ENCODE results near the gene RABEPK. TPM values are rescaled to one million over a fixed set of nuclear protein-coding genes. Genes with fewer than 3 reads are reported as not detected.
"Not testable (repeated sequence)": the region's sequence is repeated elsewhere in the genome, so short reads cannot be mapped to it uniquely, and the experiment has no call there.

The RABEPK gene
- total RNA-seq, 1 donor from 2014 or later = 19.0 TPM

- H3K27ac Mint-ChIP-seq = peak within 1 kb of the TSS; percentile 87
- H3K4me3 Mint-ChIP-seq = peak within 1 kb of the TSS; percentile 97
- H3K36me3 Mint-ChIP-seq = peaks cover 17% of the 10 kb centered on the region
- peak; percentile 92 for DNase-seq (ENCODE audit: extremely low spot score, unreplicated experiment)
- no peaks in the 10 kb centered on the region for H3K9me3 Mint-ChIP-seq
- TF ChIP-seq CTCF (conservative IDR thresholded peaks at IDR 0.05) = peak; percentile 60
- H3K4me1 Mint-ChIP-seq (ENCODE audit: unreplicated experiment) = peaks cover 40% of the 10 kb centered on the region
- no peaks in the 10 kb centered on the region for H3K27me3 Mint-ChIP-seq
Measured at GRCh38 chr9:125261501-125262293, 61.4 kb downstream of the RABEPK start, which contains the start of gene GAPVD1. Gene GAPVD1 (plus strand): TSS chr9:125261826. CDS start chr9:125298922, 37,096 bp downstream.

- H3K27me3 Mint-ChIP-seq = no peaks in the 10 kb centered on the region
Measured at GRCh38 chr9:125262294-125262991, 62.1 kb downstream of the RABEPK start.

GRCh38 chr9:125264068-125264467 lies 63.7 kb downstream of the RABEPK start:
- H3K36me3 Mint-ChIP-seq = peaks cover 20% of the 10 kb centered on the region
- H3K9me3 Mint-ChIP-seq; H3K27me3 Mint-ChIP-seq; DNase-seq (ENCODE audit: extremely low spot score, unreplicated experiment): not testable (repeated sequence)
- peak overlapping the region; percentile 71 for H3K4me3 Mint-ChIP-seq
- H3K27ac Mint-ChIP-seq = peak overlapping the region; percentile 22
- peaks cover 34% of the 10 kb centered on the region for H3K4me1 Mint-ChIP-seq (ENCODE audit: unreplicated experiment)

More at GRCh38 chr9:125262294-125262991, 62.1 kb downstream of the RABEPK start:
- peak overlapping the region; percentile 87 for H3K27ac Mint-ChIP-seq
- DNase-seq (ENCODE audit: extremely low spot score, unreplicated experiment) = no peak
- H3K4me3 Mint-ChIP-seq = peak overlapping the region; percentile 97
- H3K4me1 Mint-ChIP-seq (ENCODE audit: unreplicated experiment) = peaks cover 40% of the 10 kb centered on the region
- TF ChIP-seq CTCF (conservative IDR thresholded peaks at IDR 0.05) = no peak
- H3K9me3 Mint-ChIP-seq = no peaks in the 10 kb centered on the region
- peaks cover 17% of the 10 kb centered on the region for H3K36me3 Mint-ChIP-seq

- DNase-seq (ENCODE audit: extremely low spot score, unreplicated experiment) = no peak
- Mint-ChIP-seq H3K27me3 (no peaks in the 10 kb centered on the region), H3K27ac (peak overlapping the region; percentile 60), H3K9me3 (no peaks in the 10 kb centered on the region), H3K4me1 (ENCODE audit: unreplicated experiment) (peaks cover 23% of the 10 kb centered on the region), H3K36me3 (peaks cover 20% of the 10 kb centered on the region), H3K4me3 (no peak overlapping the region)
- TF ChIP-seq CTCF (conservative IDR thresholded peaks at IDR 0.05) = no peak
Measured at GRCh38 chr9:125268394-125269013, 68.2 kb downstream of the RABEPK start.

- Mint-ChIP-seq H3K27ac (no peak overlapping the region), H3K4me3 (no peak overlapping the region), H3K4me1 (ENCODE audit: unreplicated experiment) (peaks cover 20% of the 10 kb centered on the region), H3K36me3 (peaks cover 15% of the 10 kb centered on the region), H3K9me3 (no peaks in the 10 kb centered on the region), H3K27me3 (no peaks in the 10 kb centered on the region)
- TF ChIP-seq CTCF (conservative IDR thresholded peaks at IDR 0.05) = no peak
- no peak for DNase-seq (ENCODE audit: extremely low spot score, unreplicated experiment)
Measured at GRCh38 chr9:125269014-125269397, 68.7 kb downstream of the RABEPK start.

All from type B pancreatic cell (in vitro differentiated cells).